WTC11 (cell line): ENCODE results near the gene SEMA3C.

Source experiments
- ATF1 ChIP-seq: sonication (generic); formaldehyde crosslinking; IDR thresholded peaks from 2 replicates; pipeline ENCODE4 v1.8.1; 2023; ENCODE audit warnings: mild to moderate bottlenecking, moderate library complexity, missing genetic modification reagents
- CTCF ChIP-seq: fragments of 200-600 bp; IDR thresholded peaks from 2 replicates; pipeline ENCODE4 v1.8.0; 2022; ENCODE audit warnings: antibody characterized with exemption
- ELF4 ChIP-seq: sonication (generic); formaldehyde crosslinking; IDR thresholded peaks from 2 replicates; pipeline ENCODE4 v1.8.1; 2022; ENCODE audit warnings: low read depth, mild to moderate bottlenecking, moderate library complexity, missing genetic modification reagents
- FOXP4 ChIP-seq: sonication (generic); formaldehyde crosslinking; IDR thresholded peaks from 2 replicates; pipeline ENCODE4 v1.8.0; 2022; ENCODE audit warnings: mild to moderate bottlenecking, missing genetic modification reagents
- NFATC4 ChIP-seq: fragments of 250-450 bp; sonication (Bioruptor Pico); IDR thresholded peaks from 2 replicates; pipeline ENCODE4 v1.9.0; 2021; ENCODE audit warnings: mild to moderate bottlenecking
- SP1 ChIP-seq: sonication (generic); formaldehyde crosslinking; conservative IDR thresholded peaks from 2 replicates; pipeline ENCODE4 v1.8.1; 2022; ENCODE audit warnings: missing genetic modification reagents
- ZBTB21 ChIP-seq: sonication (generic); formaldehyde crosslinking; IDR thresholded peaks from 2 replicates; pipeline ENCODE4 v1.8.1; 2023; ENCODE audit warnings: mild to moderate bottlenecking, missing genetic modification reagents, borderline replicate concordance
- ZNF121 ChIP-seq: sonication (generic); formaldehyde crosslinking; IDR thresholded peaks from 2 replicates; pipeline ENCODE4 v1.8.0; 2023; ENCODE audit warnings: missing genetic modification reagents
- ZNF232 ChIP-seq: sonication (generic); formaldehyde crosslinking; IDR thresholded peaks from 2 replicates; pipeline ENCODE4 v1.8.0; 2022; ENCODE audit warnings: mild to moderate bottlenecking, missing genetic modification reagents

- no peak for TF ChIP-seq ATF1
- no peak for TF ChIP-seq FOXP4
- TF ChIP-seq CTCF = no peak
- TF ChIP-seq ZNF121 (CRISPR knock-in tag) = no peak
- TF ChIP-seq ZBTB21 (CRISPR knock-in tag) = no peak
- TF ChIP-seq NFATC4 (CRISPR knock-in tag) = no peak
- TF ChIP-seq SP1 = no peak
- TF ChIP-seq ZNF232 (CRISPR knock-in tag) = no peak
- no peak for TF ChIP-seq ELF4
Measured at GRCh38 chr7:80721883-80722615, 196.8 kb downstream of the SEMA3C start.
